CD4-positive, alpha-beta T cell treated with Interferon alpha-2 for 1 hour (primary cell): ENCODE results near the gene MEA1.
"Not testable (repeated sequence)": the region's sequence is repeated elsewhere in the genome, so short reads cannot be mapped to it uniquely, and the experiment has no call there.

Experiments used
- DNase-seq, 2 donors: peaks; one replicate each; pipeline ENCODE4 v3.0.0-alpha.2; 2020 to 2022

Gene MEA1

DNA sequence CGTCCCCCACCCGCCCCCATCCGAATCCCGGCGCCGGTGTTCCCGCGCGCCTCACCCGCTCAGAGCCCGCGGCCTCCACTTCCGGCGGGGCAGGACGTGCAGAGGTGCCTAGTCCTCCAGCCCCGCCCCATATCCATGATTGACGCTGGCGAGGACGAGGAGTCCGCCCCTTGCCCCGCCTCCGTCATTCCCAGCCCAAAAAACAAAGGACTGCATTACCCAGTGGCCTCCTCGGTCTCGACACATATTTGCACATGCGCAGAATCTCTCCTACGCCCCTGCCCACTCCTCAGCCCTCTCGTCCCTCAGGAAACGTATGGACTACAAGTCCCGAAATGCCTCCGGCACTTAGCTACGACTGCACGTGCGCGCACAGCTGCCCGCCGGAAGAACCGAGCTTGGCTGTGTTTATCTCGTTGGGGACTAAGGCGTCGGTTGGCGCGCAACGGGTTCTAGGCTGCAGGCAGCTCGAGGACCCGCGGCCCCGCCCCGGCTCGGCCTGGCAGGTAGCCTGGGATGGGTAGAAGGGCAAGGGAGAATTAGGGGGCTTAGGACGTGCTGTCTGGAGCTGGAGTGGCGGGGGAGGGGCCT lies at the start of gene MEA1, which contains the start of gene KLHDC3:
MEA1 (minus strand) TSS at position 104 of the 591 bp plus-strand sequence. CDS start 133 bp downstream, outside the sequence.
KLHDC3 (plus strand) TSS at position 407 of the 591 bp plus-strand sequence. CDS start 2,944 bp downstream, outside the sequence.
- DNase-seq = peak; percentile 100

- no peak for DNase-seq
Observed at GRCh38 chr6:43062818-43063217, 49.1 kb upstream of the MEA1 start.

DNA sequence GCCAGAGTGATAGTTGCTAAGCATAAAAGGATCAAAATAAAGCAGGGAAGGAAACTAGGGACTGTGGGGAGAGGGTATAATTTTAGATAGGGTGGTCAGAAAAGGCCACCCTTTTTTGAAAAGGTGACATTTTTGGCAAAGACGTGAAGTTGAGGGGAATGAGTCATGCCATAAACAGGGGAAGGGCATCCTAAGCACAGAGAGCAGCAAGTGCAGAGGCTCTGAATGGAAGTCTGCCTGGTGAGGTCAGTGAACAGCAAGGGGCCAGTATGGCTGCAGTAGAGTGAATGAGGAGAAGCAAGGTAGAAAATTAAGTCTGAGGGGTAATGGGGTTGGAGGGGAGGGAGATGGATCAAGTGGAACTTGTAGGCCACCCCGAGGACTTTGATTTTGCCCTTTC lies 48.1 kb upstream of the MEA1 start:
- DNase-seq = no peak

DNA sequence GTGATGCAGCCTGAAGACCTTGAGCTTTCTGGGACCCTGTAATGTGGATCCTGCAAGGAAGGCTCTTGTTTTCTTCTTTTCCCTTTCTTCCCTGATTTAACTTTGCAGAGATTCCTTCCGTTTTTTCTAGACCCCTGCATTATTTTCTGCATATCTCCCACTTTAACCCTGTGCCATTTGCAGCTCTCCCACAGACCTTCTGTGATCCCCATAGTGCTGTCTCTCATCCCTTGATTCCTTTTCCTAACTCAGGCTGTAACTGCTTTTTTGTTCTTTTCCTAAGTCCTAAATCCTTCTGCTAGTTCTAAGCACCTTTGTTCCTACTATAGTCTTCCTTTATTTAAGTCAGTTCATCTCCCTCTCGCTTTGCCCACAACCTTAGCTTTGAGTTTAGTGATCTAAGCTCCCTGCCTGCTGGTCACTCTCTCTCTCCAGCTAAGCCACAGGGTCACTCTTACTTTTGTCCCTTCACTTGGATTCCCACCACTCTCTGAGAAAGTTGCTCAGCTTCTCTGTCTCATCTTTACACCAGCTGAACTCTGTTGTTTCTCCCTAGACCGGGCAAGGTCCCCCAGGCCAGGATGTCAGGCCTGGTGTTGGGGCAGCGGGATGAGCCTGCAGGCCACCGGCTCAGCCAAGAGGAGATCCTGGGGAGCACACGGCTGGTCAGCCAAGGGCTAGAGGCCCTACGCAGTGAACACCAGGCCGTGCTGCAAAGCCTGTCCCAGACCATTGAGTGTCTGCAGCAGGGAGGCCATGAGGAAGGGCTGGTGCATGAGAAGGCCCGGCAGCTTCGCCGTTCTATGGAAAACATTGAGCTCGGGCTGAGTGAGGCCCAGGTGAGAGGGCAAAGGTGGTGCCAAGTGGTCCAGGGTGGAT lies 47.2 kb upstream of the MEA1 start:
- no peak for DNase-seq

DNA sequence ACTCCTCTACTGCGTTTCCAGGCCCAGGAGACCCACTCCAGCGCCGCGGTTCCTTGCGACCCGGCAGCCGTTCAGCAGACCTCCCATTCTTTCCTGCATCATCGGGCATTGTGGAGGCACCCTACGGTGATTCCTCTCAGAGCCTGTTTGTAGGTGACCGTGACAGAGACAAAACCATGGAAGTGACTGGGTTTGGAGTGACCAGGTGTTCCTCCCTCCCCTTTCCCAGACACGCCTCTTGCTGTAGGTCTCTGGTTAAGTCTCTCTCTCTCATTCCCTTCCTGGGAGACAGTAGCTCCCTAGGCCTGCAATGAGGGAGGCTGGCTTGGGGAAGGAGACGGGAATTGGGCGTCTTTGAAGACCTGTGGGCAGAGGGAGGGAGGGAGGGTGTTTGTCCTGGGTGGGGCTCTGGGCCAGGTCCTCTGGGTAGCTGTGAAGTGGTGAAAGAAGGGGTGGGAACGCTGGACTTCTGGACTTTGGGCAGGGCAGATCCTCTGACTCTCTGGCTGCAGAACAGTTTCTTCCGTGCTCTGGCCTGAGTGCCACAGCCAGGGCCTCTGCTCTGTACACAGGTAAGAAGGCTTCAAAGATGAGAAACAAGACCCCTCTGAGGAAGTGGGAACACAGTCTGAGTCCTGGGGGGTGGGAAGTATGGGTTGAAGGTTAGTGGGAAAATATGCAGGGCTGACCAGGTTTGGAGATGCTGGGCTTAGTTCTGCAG lies 46.4 kb upstream of the MEA1 start:
- DNase-seq = no peak

DNA sequence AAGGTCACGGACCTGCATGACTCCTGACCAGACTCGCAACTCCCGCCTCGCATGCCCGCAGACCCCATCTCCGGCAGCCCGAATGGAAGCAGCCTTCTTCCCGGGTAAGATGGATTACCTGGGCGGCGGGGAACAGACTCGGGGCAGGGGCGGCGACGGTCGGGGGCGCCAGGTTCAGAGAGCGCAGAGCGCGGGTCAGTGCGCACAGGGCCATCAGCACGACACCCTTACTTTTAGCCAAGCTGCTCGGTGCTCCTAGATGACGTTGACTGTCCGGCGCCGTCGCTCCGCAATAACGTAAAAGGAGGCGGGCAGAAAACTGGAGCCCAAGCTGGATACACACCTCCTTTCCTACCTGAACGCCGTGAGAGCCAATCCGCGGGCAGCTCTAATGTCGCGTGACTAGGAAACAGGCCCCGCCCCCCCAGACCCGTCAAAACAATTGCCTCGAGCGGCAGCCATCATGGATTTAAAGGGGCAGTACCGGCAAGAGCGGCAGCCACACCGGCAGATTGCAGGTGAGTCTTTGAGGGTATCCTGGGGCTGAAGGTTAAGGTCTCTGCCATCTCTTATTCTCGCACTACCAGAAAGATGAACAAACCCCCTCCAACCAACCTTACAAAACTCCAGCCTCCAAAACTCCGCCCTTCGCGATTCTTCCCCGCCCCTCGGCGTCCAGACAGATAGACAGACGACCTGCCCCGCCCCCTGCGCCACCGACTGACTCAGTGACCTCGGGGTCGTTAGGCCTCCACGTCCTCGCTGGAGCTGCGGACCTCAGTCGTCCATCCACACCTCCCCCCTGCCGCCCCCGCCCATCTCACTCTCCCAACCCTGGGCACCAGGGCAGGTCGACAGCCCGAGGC lies 45.7 kb upstream of the MEA1 start, which contains the start of the genes KLC4 and MRPL2:
KLC4 (plus strand) TSS at position 464 of the 866 bp plus-strand sequence. CDS start 1,705 bp downstream, outside the sequence.
MRPL2 (minus strand) TSS at position 267 of the 866 bp plus-strand sequence; CDS start at position 214, 53 bp downstream.
- peak; percentile 98 for DNase-seq

GRCh38 chr6:43058531-43058930 lies 44.8 kb upstream of the MEA1 start:
- no peak for DNase-seq

- no peak for DNase-seq
Observed at GRCh38 chr6:43055966-43056365, 42.2 kb upstream of the MEA1 start.

- no peak for DNase-seq
Observed at GRCh38 chr6:43054206-43054943, 40.6 kb upstream of the MEA1 start.

- DNase-seq = peak; percentile 82 to 92
Observed at GRCh38 chr6:43053545-43054205, 39.9 kb upstream of the MEA1 start, which contains the start of gene CUL7. Gene CUL7 (minus strand): TSS chr6:43053851. CDS start chr6:43052788, 1,063 bp downstream.

DNA sequence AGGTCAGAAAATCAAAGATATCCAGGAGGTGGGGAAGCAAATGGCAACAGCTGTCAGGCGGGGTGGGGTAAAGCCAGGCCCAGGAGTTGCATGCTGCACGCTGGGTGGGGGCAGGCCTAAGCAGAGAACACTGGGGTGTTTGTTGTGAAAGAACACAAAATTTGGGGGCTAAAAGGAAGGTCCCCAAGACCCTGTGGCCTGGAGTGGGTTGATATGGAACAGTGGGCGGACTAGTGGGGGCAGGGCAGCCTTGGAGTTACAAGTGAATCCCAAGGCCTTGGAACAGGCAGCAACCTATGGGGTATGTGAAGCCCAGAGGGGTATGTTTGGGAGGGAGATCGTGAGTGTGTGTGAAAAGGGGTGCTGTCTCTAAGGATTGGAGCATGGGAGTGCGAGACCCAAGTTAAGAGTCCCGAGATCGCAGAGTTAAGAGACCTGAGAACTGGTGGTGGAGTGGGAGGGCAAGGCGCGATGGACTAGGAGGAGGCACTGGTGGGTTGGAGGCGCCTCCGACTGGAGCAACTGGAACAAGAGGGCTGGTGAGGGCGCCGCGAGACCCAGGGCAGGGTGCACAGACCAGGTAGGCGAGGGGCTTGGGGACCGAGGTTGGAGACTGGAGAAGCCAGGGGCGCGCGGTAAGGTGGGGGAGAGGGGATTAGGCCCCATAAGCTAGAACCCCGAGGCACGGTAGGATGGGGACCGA lies 39.2 kb upstream of the MEA1 start:
- no peak for DNase-seq

DNA sequence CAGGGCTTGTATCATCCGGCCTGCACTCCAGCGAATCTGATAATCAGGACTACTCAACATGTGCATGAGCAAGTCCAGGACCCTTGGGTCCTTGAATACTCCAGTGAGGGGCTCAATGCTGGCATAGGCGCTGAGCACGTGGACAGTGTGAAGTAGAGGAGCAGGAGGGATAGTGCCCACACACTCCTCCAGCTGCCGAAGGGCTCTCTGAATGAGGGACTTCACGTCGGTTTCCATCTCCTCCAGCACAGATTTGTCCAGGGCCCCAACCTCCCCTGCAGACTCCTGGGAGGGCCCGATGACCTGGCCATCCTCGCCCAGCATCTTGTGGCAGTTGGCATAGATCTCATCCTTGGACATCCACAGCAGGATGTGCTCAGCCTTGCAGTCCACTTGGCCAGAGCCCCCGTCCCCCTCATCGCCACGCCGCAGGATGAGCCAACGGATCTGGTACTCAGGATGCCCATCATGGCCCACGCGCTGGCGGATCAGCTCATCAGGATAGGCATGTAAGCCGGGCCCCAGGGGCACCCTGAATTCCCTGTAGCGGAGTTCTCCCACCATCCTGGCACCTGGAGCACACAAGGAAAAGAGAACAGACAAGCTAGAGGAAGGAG lies 38.6 kb upstream of the MEA1 start:
- no peak for DNase-seq

GRCh38 chr6:43050981-43051380 lies 37.2 kb upstream of the MEA1 start:
- DNase-seq = no peak

DNA sequence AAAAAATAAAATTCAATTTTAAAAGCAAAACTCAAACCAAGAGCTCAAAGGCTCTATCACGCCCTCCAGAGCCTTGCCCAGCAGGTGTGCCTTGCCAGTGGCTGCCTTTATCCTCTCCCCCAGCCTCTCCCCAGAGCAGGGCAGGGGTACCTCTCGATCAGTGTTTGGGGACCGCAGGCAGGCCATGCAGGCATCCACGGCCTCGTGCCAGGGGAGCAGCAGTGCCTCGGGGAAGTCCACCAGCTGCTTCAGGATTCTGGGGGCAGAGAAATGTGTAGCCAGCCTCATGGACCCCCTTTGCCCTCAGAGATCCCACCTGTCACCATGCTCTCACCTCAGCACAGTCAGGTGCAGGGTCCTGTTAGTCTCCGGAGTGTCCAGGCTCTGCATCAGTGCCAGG lies 34.3 kb upstream of the MEA1 start:
- DNase-seq = no peak

DNA sequence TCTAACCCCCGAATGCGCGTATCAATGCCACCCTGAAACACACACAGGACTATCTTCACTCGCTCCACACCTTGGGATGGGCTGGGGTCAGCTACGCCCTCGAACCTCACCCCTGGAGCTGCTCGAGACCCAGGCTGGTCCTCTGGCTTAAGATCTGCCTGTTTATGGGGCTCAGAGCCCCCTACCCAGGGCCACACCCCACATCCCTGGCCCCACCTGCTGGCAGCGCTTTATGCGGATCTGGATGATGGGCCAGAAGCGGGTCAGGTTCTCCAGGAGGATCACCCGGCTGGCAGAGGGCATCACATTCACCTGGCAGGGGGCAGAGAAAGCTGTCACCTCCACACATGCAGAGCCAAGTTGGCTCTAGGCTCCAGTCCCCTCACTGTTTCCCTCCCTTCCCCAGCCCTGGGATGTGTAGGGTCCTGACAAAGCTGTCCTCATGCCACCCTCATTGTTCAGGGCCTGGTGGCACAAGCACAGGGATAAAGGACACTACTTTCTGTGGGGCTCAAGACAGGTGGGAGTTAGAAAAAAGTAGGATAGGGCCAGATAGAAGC lies 31.7 kb upstream of the MEA1 start:
- no peak for DNase-seq

GRCh38 chr6:43043310-43043709 lies 29.6 kb upstream of the MEA1 start:
- no peak for DNase-seq

- not testable (repeated sequence) for DNase-seq
Observed at GRCh38 chr6:43041475-43041874, 27.7 kb upstream of the MEA1 start.

DNA sequence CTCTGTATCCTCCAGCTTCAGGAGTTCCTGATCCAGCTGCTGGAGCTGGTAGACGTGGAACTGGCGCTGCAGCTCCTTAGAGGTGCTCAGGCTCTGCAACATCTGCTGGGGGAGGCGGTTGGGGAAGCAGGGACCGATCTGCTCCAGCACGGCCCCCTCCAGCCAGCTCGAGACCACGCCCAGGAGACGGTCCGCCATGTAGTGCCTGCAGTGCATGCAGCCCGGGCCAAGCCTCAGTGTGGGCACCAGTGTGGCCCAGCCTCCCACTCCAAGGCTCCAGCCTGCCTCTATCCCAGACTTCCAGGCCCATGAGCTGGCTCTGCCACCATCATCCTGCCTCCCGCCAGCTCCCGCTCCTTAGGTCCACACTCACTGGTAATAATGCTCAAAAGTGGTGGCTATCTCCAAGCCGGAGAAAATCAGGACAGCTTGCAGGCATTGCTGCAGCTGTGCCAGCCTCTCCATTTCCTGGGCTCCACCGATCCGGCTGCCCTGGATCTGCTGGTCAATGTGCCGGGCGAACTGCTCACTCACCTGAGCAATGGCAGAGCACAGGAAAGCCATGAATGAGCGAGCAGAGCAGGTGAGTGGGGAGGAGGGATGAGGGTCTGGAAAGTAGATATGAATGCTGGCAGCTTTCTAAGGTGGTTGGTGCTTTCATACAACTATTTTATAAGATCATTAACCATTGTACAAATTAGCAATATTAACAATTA lies 27.0 kb upstream of the MEA1 start:
- DNase-seq = no peak

GRCh38 chr6:43038727-43039126 lies 25.0 kb upstream of the MEA1 start:
- DNase-seq = no peak
